SK-N-SH (cell line): ENCODE results near the gene GOLGA3. TPM values are rescaled to one million over a fixed set of nuclear protein-coding genes. Genes with fewer than 3 reads are reported as not detected.
"Not testable (repeated sequence)": the region's sequence is repeated elsewhere in the genome, so short reads cannot be mapped to it uniquely, and the experiment has no call there.

Experiments used
- CTCF ChIA-PET: fragments of 300-600, 350-600 bp; formaldehyde crosslinking; extraction: SDS; loops from one replicate; lab custom pipeline; 2021; lab: Yijun Ruan, JAX
- POLR2A ChIA-PET: fragments of 350-600 bp; sonication (Branson Sonifier 250); formaldehyde crosslinking; extraction: SDS; loops from one replicate; lab custom pipeline; 2020; ENCODE audit warnings: antibody characterized with exemption, inconsistent platforms; lab: Yijun Ruan, JAX
- DNase-seq: peaks from one replicate; pipeline ENCODE4 v3.0.0; 2012
- H2AFZ ChIP-seq: fragments of 200-600 bp; sonication (generic); 2 replicates; pipeline ENCODE4 v1.8.1; 2016; ENCODE audit warnings: antibody characterized with exemption, mild to moderate bottlenecking, low read depth
- H3F3A ChIP-seq: fragments of 200-600 bp; sonication (generic); replicated peaks from 2 replicates; pipeline ENCODE3; 2016; ENCODE audit warnings: antibody characterized with exemption, mild to moderate bottlenecking; ENCODE audit not compliant: insufficient read depth
- H3K27ac ChIP-seq, 2 experiments: fragments of 200-500 bp in 1 of 2; fragments of 200-600 bp in 1 of 2; sonication (Bioruptor generic) in 1 of 2; sonication (generic), shearing (Covaris generic) in 1 of 2; 2 replicates each; pipeline versions ENCODE4 v1.5.1 to v1.6.1; 2014 to 2016; ENCODE audit warnings: low read depth in 2 of 2, inconsistent platforms in 1 of 2, low read length in 1 of 2, mild to moderate bottlenecking in 1 of 2, mixed read lengths in 1 of 2
- H3K27me3 ChIP-seq: fragments of 200-600 bp; sonication (generic), shearing (Covaris generic); 2 replicates; pipeline ENCODE4 v1.6.1; 2016; ENCODE audit warnings: mixed run types; ENCODE audit not compliant: insufficient read depth
- H3K36me3 ChIP-seq, 2 experiments: fragments of 200-500 bp in 1 of 2; fragments of 200-600 bp in 1 of 2; sonication (Bioruptor generic) in 1 of 2; sonication (generic) in 1 of 2; replicated peaks in 1 of 2; 2 replicates each; pipeline versions ENCODE3 to v1.5.1; 2014 to 2016; ENCODE audit warnings: low read length in 1 of 2, mild to moderate bottlenecking in 1 of 2; ENCODE audit not compliant: insufficient read depth in 2 of 2, control insufficient read depth in 1 of 2
- H3K4me1 ChIP-seq, 2 experiments: fragments of 200-500 bp in 1 of 2; fragments of 200-600 bp in 1 of 2; sonication (Bioruptor generic) in 1 of 2; sonication (generic), shearing (Covaris generic) in 1 of 2; 2 replicates each; pipeline versions ENCODE4 v1.5.1 to v1.6.1; 2014 to 2016; ENCODE audit warnings: low read depth in 1 of 2, low read length in 1 of 2, mixed run types in 1 of 2; ENCODE audit not compliant: insufficient read depth in 2 of 2, control insufficient read depth in 1 of 2
- H3K4me2 ChIP-seq: fragments of 200-600 bp; sonication (generic), shearing (Covaris generic); 2 replicates; pipeline ENCODE4 v1.6.1; 2017; ENCODE audit warnings: mixed run types
- H3K4me3 ChIP-seq, 2 experiments: fragments of 200-500 bp in 1 of 2; fragments of 200-600 bp in 1 of 2; sonication (Bioruptor generic) in 1 of 2; sonication (generic), shearing (Covaris generic) in 1 of 2; 2 replicates each; pipeline versions ENCODE4 v1.5.1 to v1.8.1; 2014 to 2016; ENCODE audit warnings: low read depth in 2 of 2, inconsistent platforms in 1 of 2, low read length in 1 of 2, mild to moderate bottlenecking in 1 of 2, mixed read lengths in 1 of 2, moderate library complexity in 1 of 2
- H3K79me2 ChIP-seq: fragments of 200-600 bp; sonication (generic); 2 replicates; pipeline ENCODE4 v1.8.1; 2017; ENCODE audit warnings: mild to moderate bottlenecking; ENCODE audit not compliant: insufficient read depth
- H3K9ac ChIP-seq: fragments of 200-600 bp; sonication (generic); 2 replicates; pipeline ENCODE4 v1.6.1; 2017; ENCODE audit warnings: mixed run types
- H3K9me2 ChIP-seq: fragments of 200-600 bp; sonication (generic); 2 replicates; pipeline ENCODE4 v1.6.1; 2017; ENCODE audit warnings: mixed run types
- H3K9me3 ChIP-seq: fragments of 200-600 bp; sonication (generic); 2 replicates; pipeline ENCODE4 v1.6.1; 2017; ENCODE audit warnings: mixed run types, mild to moderate bottlenecking, moderate library complexity
- H4K20me1 ChIP-seq: fragments of 200-600 bp; sonication (generic); 2 replicates; pipeline ENCODE4 v1.6.1; 2017; ENCODE audit warnings: mild to moderate bottlenecking, mixed run types; ENCODE audit not compliant: insufficient read depth
- CHD2 ChIP-seq: fragments of 150-350 bp; IDR thresholded peaks from 2 replicates; pipeline ENCODE4 v1.6.1; 2018; ENCODE audit warnings: low read length; ENCODE audit not compliant: partially characterized antibody
- ELF1 ChIP-seq: IDR thresholded peaks from 2 replicates; pipeline ENCODE4 v1.4.0; 2012
- FOSL2 ChIP-seq: IDR thresholded peaks from 2 replicates; pipeline ENCODE4 v1.4.0; 2012; ENCODE audit warnings: low read depth, mild to moderate bottlenecking, moderate library complexity, borderline replicate concordance
- FOXM1 ChIP-seq: IDR thresholded peaks from 2 replicates; pipeline ENCODE4 v1.4.0; 2012; ENCODE audit warnings: low read depth, mild to moderate bottlenecking
- GABPA ChIP-seq: IDR thresholded peaks from 2 replicates; pipeline ENCODE4 v1.4.0; 2012; ENCODE audit warnings: low read depth, mild to moderate bottlenecking
- GATA2 ChIP-seq: sonication (generic); formaldehyde crosslinking; IDR thresholded peaks from 2 replicates; pipeline ENCODE4 v1.5.0; 2020; ENCODE audit warnings: mild to moderate bottlenecking, missing genetic modification reagents
- NRF1 ChIP-seq: IDR thresholded peaks from 2 replicates; pipeline ENCODE4 v1.6.1; 2012; ENCODE audit warnings: low read depth, mild to moderate bottlenecking, low read length
- RAD21 ChIP-seq: IDR thresholded peaks from 2 replicates; pipeline ENCODE4 v1.6.1; 2012; ENCODE audit warnings: mild to moderate bottlenecking, low read length
- RCOR1 ChIP-seq: fragments of 150-350 bp; IDR thresholded peaks from 2 replicates; pipeline ENCODE4 v1.6.1; 2017; ENCODE audit warnings: antibody characterized with exemption, low read length
- SIN3A ChIP-seq: IDR thresholded peaks from 2 replicates; pipeline ENCODE4 v1.6.1; 2012; ENCODE audit warnings: low read depth, mild to moderate bottlenecking, low read length, moderate library complexity, borderline replicate concordance
- SMC3 ChIP-seq: IDR thresholded peaks from 2 replicates; pipeline ENCODE4 v1.6.1; 2012; ENCODE audit warnings: low read depth, low read length, improper control_type of control experiment
- TAF1 ChIP-seq: IDR thresholded peaks from 2 replicates; pipeline ENCODE4 v1.6.1; 2012; ENCODE audit warnings: low read depth, mild to moderate bottlenecking, low read length, moderate library complexity, borderline replicate concordance
- TCF12 ChIP-seq: IDR thresholded peaks from 2 replicates; pipeline ENCODE4 v1.4.0; 2012
- TEAD4 ChIP-seq: IDR thresholded peaks from 2 replicates; pipeline ENCODE4 v1.4.0; 2012; ENCODE audit warnings: mild to moderate bottlenecking, borderline replicate concordance; ENCODE audit not compliant: insufficient read depth
- USF2 ChIP-seq: fragments of 150-350 bp; IDR thresholded peaks from 2 replicates; pipeline ENCODE4 v1.6.1; 2017; ENCODE audit warnings: antibody characterized with exemption, low read length, low read depth, borderline replicate concordance
- ZBTB33 ChIP-seq: IDR thresholded peaks from 2 replicates; pipeline ENCODE4 v1.4.0; 2012; ENCODE audit warnings: low read depth, borderline replicate concordance
- WGBS: methylation state at CpG from one replicate; pipeline ENCODE4 v1.1.6; 2017; ENCODE audit warnings: low lambda C conversion rate; 5-methylcytosine and 5-hydroxymethylcytosine counted together
- polyA plus RNA-seq, 3 experiments: library from polyadenylated mRNA; depleted of rRNA; stranded (reverse); fragments of >200 nt; gene quantifications; 2 replicates each; pipeline ENCODE4 v1.2.3, GENCODE V29; 2012
- TF ChIP-seq, protein P1 (sequence below): IDR thresholded peaks from 2 replicates; pipeline ENCODE4; 2012

Gene GOLGA3
- polyA plus RNA-seq, 1 of the 3 experiments (the other 2 are of a cell fraction), result 16.9 TPM

DNA sequence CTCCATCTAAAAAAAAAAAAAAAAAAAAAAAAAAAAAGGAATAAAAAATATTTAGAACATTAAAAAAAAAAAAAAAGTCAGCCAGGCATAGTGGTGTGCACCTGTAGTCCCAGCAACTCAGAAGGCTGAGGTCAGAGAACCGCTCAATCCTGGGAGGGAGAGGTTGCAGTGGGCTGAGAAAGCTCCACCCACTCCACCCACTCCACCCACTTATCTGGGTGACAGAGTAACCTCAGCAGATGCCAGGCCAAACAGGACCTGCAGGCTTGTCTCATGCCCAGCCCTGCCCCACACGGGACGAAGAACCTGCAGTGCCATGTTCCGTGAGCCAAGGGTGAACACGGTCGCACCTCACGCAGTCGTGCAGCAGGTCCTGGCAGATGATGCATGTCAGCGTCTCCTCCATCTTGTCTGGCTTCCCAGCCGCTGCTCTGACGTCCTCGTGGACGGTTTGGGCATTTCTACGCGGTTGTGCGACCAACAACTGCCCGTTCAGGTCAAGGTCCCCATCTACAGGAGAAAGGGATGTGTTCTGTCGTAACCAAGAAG is 30.1 kb upstream of the GOLGA3 start:
- Histone ChIP-seq H3K4me3 (no peak overlapping the region), H4K20me1 (no peaks in the 10 kb centered on the region), H3K9ac (no peak overlapping the region), H3K36me3 (peaks cover 33 to 53% of the 10 kb centered on the region in 2 experiments), H3F3A (no peaks in the 10 kb centered on the region), H3K9me3 (no peaks in the 10 kb centered on the region), H2AFZ (no peak overlapping the region), H3K9me2 (no peaks in the 10 kb centered on the region), H3K4me1 (no peaks in the 10 kb centered on the region), H3K79me2 (peaks cover 3% of the 10 kb centered on the region; the same call in 1 of the 2 replicates), H3K27me3 (no peaks in the 10 kb centered on the region), H3K27ac (no peak overlapping the region), H3K4me2 (no peak overlapping the region)
- WGBS, result 91% methylated on average over 13 of the region's 18 CpGs
- DNase-seq, result no peak
- POLR2A ChIA-PET, result no interaction called here
- no peak for TF ChIP-seq USF2
- no peak for TF ChIP-seq TAF1
- TF ChIP-seq RAD21, result no peak
- no peak for TF ChIP-seq TCF12
- CTCF ChIA-PET, result no interaction called here

- CTCF ChIA-PET, result not testable (repeated sequence)
These were observed 28.4 kb upstream of the GOLGA3 start for GRCh38 chr12:132857019-132857418.

DNA sequence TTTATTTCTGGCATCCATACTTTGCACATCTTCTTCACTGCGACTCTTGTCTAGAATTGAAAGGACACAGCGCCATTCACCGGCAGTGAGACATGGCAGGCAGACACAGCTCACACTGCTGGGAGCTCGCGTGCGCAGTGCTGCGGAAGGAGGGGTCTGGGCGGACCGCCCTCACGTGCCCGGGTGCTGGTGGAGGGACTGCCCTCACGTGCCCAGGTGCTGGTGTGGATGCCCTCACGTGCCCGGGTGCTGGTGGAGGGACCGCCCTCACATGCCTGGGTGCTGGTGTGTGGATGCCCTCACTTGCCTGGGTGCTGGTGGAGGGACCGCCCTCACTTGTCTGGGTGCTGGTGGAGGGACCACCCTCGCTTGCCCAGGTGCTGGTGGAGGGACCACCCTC is 27.9 kb upstream of the GOLGA3 start:
- Histone ChIP-seq H4K20me1 (no peaks in the 10 kb centered on the region), H3K4me3 (no peak overlapping the region), H3K27me3 (no peaks in the 10 kb centered on the region), H3K27ac (no peak overlapping the region), H3K4me2 (no peak overlapping the region), H2AFZ (no peak overlapping the region), H3K9me2 (no peaks in the 10 kb centered on the region), H3K4me1 (no peaks in the 10 kb centered on the region), H3K9ac (no peak overlapping the region), H3F3A (no peaks in the 10 kb centered on the region), H3K9me3 (no peaks in the 10 kb centered on the region), H3K36me3 (peaks cover 32 to 68% of the 10 kb centered on the region in 2 experiments), H3K79me2 (0 out of 2 replicates have a peak, but pooled peaks cover 2% of the 10 kb centered on the region)
- no peak for DNase-seq
- WGBS, result 95% methylated on average over 15 of the region's 17 CpGs
- ChIA-PET POLR2A (no interaction called here), CTCF (no interaction called here)
- no peak for TF ChIP-seq CHD2
- TF ChIP-seq TEAD4, result no peak
- no peak for TF ChIP-seq GATA2 (CRISPR knock-in tag)
- TF ChIP-seq SMC3, result no peak
- TF ChIP-seq RCOR1, result no peak
- TF ChIP-seq ZBTB33, result no peak
- TF ChIP-seq, protein P1, sequence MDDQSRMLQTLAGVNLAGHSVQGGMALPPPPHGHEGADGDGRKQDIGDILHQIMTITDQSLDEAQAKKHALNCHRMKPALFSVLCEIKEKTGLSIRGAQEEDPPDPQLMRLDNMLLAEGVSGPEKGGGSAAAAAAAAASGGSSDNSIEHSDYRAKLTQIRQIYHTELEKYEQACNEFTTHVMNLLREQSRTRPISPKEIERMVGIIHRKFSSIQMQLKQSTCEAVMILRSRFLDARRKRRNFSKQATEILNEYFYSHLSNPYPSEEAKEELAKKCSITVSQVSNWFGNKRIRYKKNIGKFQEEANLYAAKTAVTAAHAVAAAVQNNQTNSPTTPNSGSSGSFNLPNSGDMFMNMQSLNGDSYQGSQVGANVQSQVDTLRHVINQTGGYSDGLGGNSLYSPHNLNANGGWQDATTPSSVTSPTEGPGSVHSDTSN, result no peak
- no peak for TF ChIP-seq GABPA
- no peak for TF ChIP-seq SIN3A
- TF ChIP-seq FOSL2, result no peak
- TF ChIP-seq FOXM1, result no peak
- no peak for TF ChIP-seq ELF1
- no peak for TF ChIP-seq TAF1
- TF ChIP-seq RAD21, result no peak
- TF ChIP-seq NRF1, result no peak
- TF ChIP-seq, all 33 proteins: peak for 0

More at GRCh38 chr12:132857019-132857418, 28.4 kb upstream of the GOLGA3 start:
- H3K27me3 ChIP-seq, DNase-seq, H2AFZ ChIP-seq, H3K9me3 ChIP-seq, POLR2A ChIA-PET, H3K9me2 ChIP-seq, H3F3A ChIP-seq, H3K9ac ChIP-seq, H3K4me3 ChIP-seq, H3K27ac ChIP-seq, H3K4me2 ChIP-seq, H4K20me1 ChIP-seq, H3K79me2 ChIP-seq, H3K4me1 ChIP-seq: not testable (repeated sequence)
- WGBS, result 98% methylated on average over 7 of the region's 21 CpGs
- H3K36me3 ChIP-seq, result peaks cover 32 to 69% of the 10 kb centered on the region in 2 experiments
